Prostate gland (tissue), 2 donors: Measurements from ENCODE around the gene EML1. TPM values are rescaled to one million over a fixed set of nuclear protein-coding genes. Genes with fewer than 3 reads are reported as not detected.

ENCODE experiments used
- DNase-seq: peaks from one replicate; pipeline ENCODE4 v3.0.0-alpha.2; 2019; ENCODE audit warnings: low spot score
- H3K27ac ChIP-seq, 2 donors: fragments of 200-600 bp; sonication (generic); 2 replicates each; pipeline ENCODE4 v1.5.1; 2017 to 2019
- H3K27me3 ChIP-seq: fragments of 200-600 bp; sonication (generic); replicated peaks from 2 replicates; pipeline ENCODE4 v1.5.1; 2019; ENCODE audit not compliant: insufficient read depth
- H3K36me3 ChIP-seq, 2 donors: fragments of 200-600 bp; sonication (generic); 1 replicate in 1 of 2; 2 replicates in 1 of 2; pipeline versions ENCODE4 v1.5.1 to v1.8.1; 2017 to 2019
- H3K4me1 ChIP-seq: fragments of 200-600 bp; sonication (generic); replicated peaks from 2 replicates; pipeline ENCODE4 v1.5.1; 2019
- H3K4me3 ChIP-seq, 2 donors: fragments of 200-600 bp; sonication (generic); 2 replicates each; pipeline ENCODE4 v1.5.1; 2017 to 2019
- H3K9me3 ChIP-seq: fragments of 200-600 bp; sonication (generic); 2 replicates; pipeline ENCODE4 v1.5.1; 2017
- CTCF ChIP-seq, 4 experiments: fragments of 200-600 bp in 2 of 4; fragments of 450-650 bp in 2 of 4; sonication (generic) in 2 of 4; IDR thresholded peaks; 1 replicate in 3 of 4; 2 replicates in 1 of 4; pipeline ENCODE4 v1.5.1; 2016 to 2019; ENCODE audit warnings: antibody characterized with exemption in 4 of 4, mild to moderate bottlenecking in 2 of 4, moderate library complexity in 2 of 4
- POLR2A ChIP-seq: fragments of 450-650 bp; IDR thresholded peaks from one replicate; pipeline ENCODE4 v1.6.1; 2016; ENCODE audit warnings: antibody characterized with exemption, mild to moderate bottlenecking
- POLR2AphosphoS5 ChIP-seq: sonication (generic); formaldehyde crosslinking; IDR thresholded peaks from one replicate; pipeline ENCODE4 v1.6.1; 2017; ENCODE audit warnings: antibody characterized with exemption
- WGBS: methylation state at CpG from one replicate; pipeline ENCODE4 v1.1.5; 2018; 5-methylcytosine and 5-hydroxymethylcytosine counted together
- intact Hi-C: fragments of 100-400 bp; cut with DNase I; formaldehyde crosslinking; loops from one replicate; pipeline ENCODE4 v1.14.2; 2022
- total RNA-seq, 2 donors: library from RNA; depleted of rRNA; stranded (reverse); fragments of >200 nt; gene quantifications; one replicate each; pipeline ENCODE4 v1.1.0, GENCODE V29; 2016

The EML1 gene
- total RNA-seq, 2 donors from 2014 or later: 7.0 to 31.8 TPM

- TF ChIP-seq CTCF (IDR thresholded peaks at IDR 0.05): no peak
- no peak for TF ChIP-seq POLR2AphosphoS5
- no peak for TF ChIP-seq POLR2A
- Histone ChIP-seq H3K36me3 (no peaks in the 10 kb centered on the region), H3K4me3 (no peak overlapping the region), H3K27ac (no peak overlapping the region), H3K4me1 (no peaks in the 10 kb centered on the region), H3K27me3 (no peaks in the 10 kb centered on the region), H3K9me3 (no peaks in the 10 kb centered on the region)
- intact Hi-C loops: no loop called here
- no peak for DNase-seq
- WGBS: 93% methylated on average over 6 of the region's 6 CpGs
These were observed 82.2 kb downstream of the EML1 start for GRCh38 chr14:99875421-99875820.

- DNase-seq: no peak
- Histone ChIP-seq H3K4me3 (no peak overlapping the region), H3K4me1 (no peaks in the 10 kb centered on the region), H3K36me3 (no peaks in the 10 kb centered on the region), H3K27ac (no peak overlapping the region), H3K27me3 (no peaks in the 10 kb centered on the region), H3K9me3 (no peaks in the 10 kb centered on the region)
- TF ChIP-seq CTCF (IDR thresholded peaks at IDR 0.05) (no peak), POLR2AphosphoS5 (no peak), POLR2A (no peak)
- intact Hi-C loops: no loop called here
These were observed 82.6 kb downstream of the EML1 start for GRCh38 chr14:99875836-99876235.

- TF ChIP-seq POLR2AphosphoS5 (no peak), POLR2A (no peak), CTCF (IDR thresholded peaks at IDR 0.05) (no peak)
- no peaks in the 10 kb centered on the region for H3K9me3 ChIP-seq
- intact Hi-C loops: no loop called here
- no peak overlapping the region for H3K27ac ChIP-seq
- H3K36me3 ChIP-seq: no peaks in the 10 kb centered on the region
- 78% methylated on average over 9 of the region's 9 CpGs for WGBS
- no peak for DNase-seq
- no peaks in the 10 kb centered on the region for H3K4me1 ChIP-seq
- H3K4me3 ChIP-seq: no peak overlapping the region
- no peaks in the 10 kb centered on the region for H3K27me3 ChIP-seq
These were observed 83.2 kb downstream of the EML1 start for GRCh38 chr14:99876406-99876805.

GRCh38 chr14:99878563-99878962, 85.3 kb downstream of the EML1 start:
- no peak for TF ChIP-seq POLR2AphosphoS5
- TF ChIP-seq CTCF (IDR thresholded peaks at IDR 0.05): no peak
- TF ChIP-seq POLR2A: no peak
- no peaks in the 10 kb centered on the region for H3K36me3 ChIP-seq
- intact Hi-C loops: no loop called here
- no peaks in the 10 kb centered on the region for H3K4me1 ChIP-seq
- H3K9me3 ChIP-seq: no peaks in the 10 kb centered on the region
- no peak for DNase-seq
- WGBS: 78% methylated on average over 6 of the region's 6 CpGs
- no peak overlapping the region for H3K4me3 ChIP-seq
- no peak overlapping the region for H3K27ac ChIP-seq
- no peaks in the 10 kb centered on the region for H3K27me3 ChIP-seq

GRCh38 chr14:99879401-99880295, 86.4 kb downstream of the EML1 start:
- intact Hi-C loops: loop anchor here (10.0 kb wide), 1 partner anchor 85 kb away; the partner anchor contains the start of gene EML1
- WGBS: 46% methylated on average over 5 of the region's 5 CpGs
- H3K36me3 ChIP-seq: no peaks in the 10 kb centered on the region
- no peak for DNase-seq
- no peaks in the 10 kb centered on the region for H3K27me3 ChIP-seq
- TF ChIP-seq CTCF (IDR thresholded peaks at IDR 0.05) (no peak), POLR2AphosphoS5 (no peak), POLR2A (no peak)
- H3K4me3 ChIP-seq: no peak overlapping the region
- H3K27ac ChIP-seq: peak overlapping the region in 1 of 2 donors; percentile 22
- no peaks in the 10 kb centered on the region for H3K9me3 ChIP-seq
- no peaks in the 10 kb centered on the region for H3K4me1 ChIP-seq
